MM.1S (cell line): ENCODE results near the gene TCHH.

ENCODE experiments used
- EZH2 ChIP-seq: fragments of 300-600 bp; sonication (generic); optimal IDR thresholded peaks from 2 replicates; pipeline ENCODE3; 2017; ENCODE audit warnings: low read depth, mild to moderate bottlenecking, antibody characterized with exemption, low read length, mixed read lengths
- EZH2phosphoT487 ChIP-seq: fragments of 300-600 bp; sonication (generic); IDR thresholded peaks from 2 replicates; pipeline ENCODE4 v1.6.1; 2018; ENCODE audit warnings: antibody characterized with exemption, low read length
- TF ChIP-seq, protein P1 (sequence below): fragments of 300-600 bp; sonication (generic); IDR thresholded peaks from 2 replicates; pipeline ENCODE4 v1.5.1; 2016; ENCODE audit warnings: antibody characterized with exemption, low read length, mixed read lengths

DNA sequence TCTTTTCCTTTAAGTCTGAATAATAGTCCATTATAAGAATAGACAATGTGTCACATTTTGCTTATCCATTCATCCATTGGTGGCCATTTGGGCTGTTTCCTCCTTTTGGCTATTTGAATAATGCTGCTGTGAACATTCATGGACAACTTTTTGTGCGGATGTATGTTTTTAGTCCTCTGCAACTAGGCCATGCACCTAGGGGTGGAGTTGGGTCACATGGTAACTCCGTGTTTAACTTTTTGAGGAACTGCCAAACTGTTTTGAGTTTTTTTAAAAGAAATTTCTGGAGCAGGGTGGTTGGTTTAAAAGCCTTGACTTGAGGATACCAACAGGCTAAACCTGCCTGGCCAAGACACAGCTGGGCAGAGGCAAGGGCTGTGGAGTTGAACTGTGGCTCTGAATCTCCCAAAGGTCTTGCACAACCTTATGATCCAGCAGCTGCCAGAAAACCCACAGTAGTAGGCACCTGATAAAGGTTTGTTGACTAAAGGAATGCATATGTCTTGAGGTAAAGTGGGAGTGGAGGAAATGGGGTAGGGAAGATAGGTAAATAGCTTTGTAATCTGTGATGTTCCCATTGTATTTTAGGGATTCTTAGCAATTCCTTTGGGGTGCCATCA, 49.4 kb upstream of the TCHH start:
- TF ChIP-seq, protein P1, sequence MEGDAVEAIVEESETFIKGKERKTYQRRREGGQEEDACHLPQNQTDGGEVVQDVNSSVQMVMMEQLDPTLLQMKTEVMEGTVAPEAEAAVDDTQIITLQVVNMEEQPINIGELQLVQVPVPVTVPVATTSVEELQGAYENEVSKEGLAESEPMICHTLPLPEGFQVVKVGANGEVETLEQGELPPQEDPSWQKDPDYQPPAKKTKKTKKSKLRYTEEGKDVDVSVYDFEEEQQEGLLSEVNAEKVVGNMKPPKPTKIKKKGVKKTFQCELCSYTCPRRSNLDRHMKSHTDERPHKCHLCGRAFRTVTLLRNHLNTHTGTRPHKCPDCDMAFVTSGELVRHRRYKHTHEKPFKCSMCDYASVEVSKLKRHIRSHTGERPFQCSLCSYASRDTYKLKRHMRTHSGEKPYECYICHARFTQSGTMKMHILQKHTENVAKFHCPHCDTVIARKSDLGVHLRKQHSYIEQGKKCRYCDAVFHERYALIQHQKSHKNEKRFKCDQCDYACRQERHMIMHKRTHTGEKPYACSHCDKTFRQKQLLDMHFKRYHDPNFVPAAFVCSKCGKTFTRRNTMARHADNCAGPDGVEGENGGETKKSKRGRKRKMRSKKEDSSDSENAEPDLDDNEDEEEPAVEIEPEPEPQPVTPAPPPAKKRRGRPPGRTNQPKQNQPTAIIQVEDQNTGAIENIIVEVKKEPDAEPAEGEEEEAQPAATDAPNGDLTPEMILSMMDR, result no peak
- TF ChIP-seq EZH2phosphoT487 (no peak), EZH2 (no peak)
